Duodenal mucosa (tissue), 2 donors: ENCODE measurements around the gene PKD1.

ENCODE experiments used
- H3K27ac ChIP-seq: one replicate; pipeline ENCODE4 v1.7.0; 2013; ENCODE audit warnings: low read depth, low read length
- H3K27me3 ChIP-seq, 2 donors: one replicate each; pipeline ENCODE4 v1.7.0; 2013; ENCODE audit warnings: low read length in 2 of 2, control low read depth in 1 of 2; ENCODE audit not compliant: insufficient read depth in 2 of 2, control insufficient read depth in 1 of 2
- H3K36me3 ChIP-seq, 2 donors: one replicate each; pipeline ENCODE4 v1.7.0; 2013; ENCODE audit warnings: low read length in 2 of 2, control low read depth in 1 of 2; ENCODE audit not compliant: insufficient read depth in 2 of 2, control insufficient read depth in 1 of 2
- H3K4me1 ChIP-seq, 2 donors: one replicate each; pipeline ENCODE4 v1.7.0; 2013; ENCODE audit warnings: low read length in 2 of 2, control low read depth in 1 of 2; ENCODE audit not compliant: insufficient read depth in 2 of 2, control insufficient read depth in 1 of 2
- H3K4me3 ChIP-seq, 2 donors: one replicate each; pipeline ENCODE4 v1.7.0; 2013; ENCODE audit warnings: low read length in 2 of 2, low read depth in 1 of 2
- H3K9ac ChIP-seq, 2 donors: one replicate each; pipeline ENCODE4 v1.7.0; 2013; ENCODE audit warnings: low read length in 2 of 2, low read depth in 1 of 2
- H3K9me3 ChIP-seq, 2 donors: one replicate each; pipeline ENCODE4 v1.7.0; 2013; ENCODE audit warnings: low read length in 2 of 2, control low read depth in 1 of 2; ENCODE audit not compliant: control insufficient read depth in 1 of 2

PKD1 gene

GRCh38 chr16:2171601-2172178 is 36.0 kb upstream of the PKD1 start:
- no peak overlapping the region for H3K9ac ChIP-seq
- no peak overlapping the region for H3K27ac ChIP-seq
- no peaks in the 10 kb centered on the region for H3K27me3 ChIP-seq
- peaks cover 27 to 64% of the 10 kb centered on the region in 2 donors for H3K36me3 ChIP-seq
- no peak overlapping the region for H3K4me3 ChIP-seq
- peaks cover 22 to 26% of the 10 kb centered on the region in 2 donors for H3K4me1 ChIP-seq
- H3K9me3 ChIP-seq, result no peaks in the 10 kb centered on the region

GRCh38 chr16:2170587-2171435 is 35.1 kb upstream of the PKD1 start:
- Histone ChIP-seq H3K4me3 (no peak overlapping the region), H3K9me3 (no peaks in the 10 kb centered on the region), H3K27me3 (no peaks in the 10 kb centered on the region), H3K9ac (no peak overlapping the region), H3K4me1 (peaks cover 31 to 34% of the 10 kb centered on the region in 2 donors), H3K27ac (no peak overlapping the region), H3K36me3 (peaks cover 26 to 65% of the 10 kb centered on the region in 2 donors)

- no peaks in the 10 kb centered on the region for H3K27me3 ChIP-seq
- no peak overlapping the region for H3K9ac ChIP-seq
- H3K36me3 ChIP-seq, result peaks cover 19 to 62% of the 10 kb centered on the region in 2 donors
- H3K4me1 ChIP-seq, result peaks cover 35 to 38% of the 10 kb centered on the region in 2 donors
- no peaks in the 10 kb centered on the region for H3K9me3 ChIP-seq
- H3K27ac ChIP-seq, result no peak overlapping the region
- no peak overlapping the region for H3K4me3 ChIP-seq
These were observed 34.4 kb upstream of the PKD1 start for GRCh38 chr16:2170080-2170479.

GRCh38 chr16:2167068-2167638 is 31.5 kb upstream of the PKD1 start:
- H3K9ac ChIP-seq, result peak overlapping the region in 1 of 2 donors; percentile 51
- H3K4me1 ChIP-seq, result peaks cover 53 to 55% of the 10 kb centered on the region in 2 donors
- no peak overlapping the region for H3K27ac ChIP-seq
- H3K27me3 ChIP-seq, result no peaks in the 10 kb centered on the region
- H3K9me3 ChIP-seq, result no peaks in the 10 kb centered on the region
- peak overlapping the region in 1 of 2 donors; percentile 10 for H3K4me3 ChIP-seq
- H3K36me3 ChIP-seq, result peaks cover 7 to 40% of the 10 kb centered on the region in 2 donors

GRCh38 chr16:2166263-2167067 is 30.8 kb upstream of the PKD1 start:
- no peak overlapping the region for H3K27ac ChIP-seq
- no peaks in the 10 kb centered on the region for H3K9me3 ChIP-seq
- H3K36me3 ChIP-seq, result peaks cover 7 to 34% of the 10 kb centered on the region in 2 donors
- peaks cover 53 to 55% of the 10 kb centered on the region in 2 donors for H3K4me1 ChIP-seq
- peak overlapping the region in 1 of 2 donors; percentile 38 for H3K9ac ChIP-seq
- peak overlapping the region in 1 of 2 donors; percentile 10 for H3K4me3 ChIP-seq
- H3K27me3 ChIP-seq, result no peaks in the 10 kb centered on the region

- Histone ChIP-seq H3K36me3 (peaks cover 7 to 29% of the 10 kb centered on the region in 2 donors), H3K9me3 (no peaks in the 10 kb centered on the region)
These were observed 30.2 kb upstream of the PKD1 start for GRCh38 chr16:2165861-2166260.

GRCh38 chr16:2163211-2163881 is 27.6 kb upstream of the PKD1 start:
- peak overlapping the region; percentile 87 for H3K27ac ChIP-seq
- H3K9ac ChIP-seq, result peak overlapping the region in 1 of 2 donors; percentile 35

More at GRCh38 chr16:2165861-2166260, 30.2 kb upstream of the PKD1 start:
- no peaks in the 10 kb centered on the region for H3K27me3 ChIP-seq
- H3K4me1 ChIP-seq, result peaks cover 55% of the 10 kb centered on the region in 2 donors
- H3K4me3 ChIP-seq, result no peak overlapping the region
- H3K27ac ChIP-seq, result no peak overlapping the region
- no peak overlapping the region for H3K9ac ChIP-seq

GRCh38 chr16:2162676-2163118 is 27.0 kb upstream of the PKD1 start:
- Histone ChIP-seq H3K27ac (peak overlapping the region; percentile 44), H3K27me3 (no peaks in the 10 kb centered on the region), H3K9ac (peak overlapping the region in 1 of 2 donors; percentile 33), H3K4me3 (no peak overlapping the region), H3K36me3 (peaks cover under 1 to 18% of the 10 kb centered on the region in 2 donors), H3K9me3 (no peaks in the 10 kb centered on the region), H3K4me1 (peaks cover 78 to 80% of the 10 kb centered on the region in 2 donors)

More at GRCh38 chr16:2163211-2163881, 27.6 kb upstream of the PKD1 start:
- Histone ChIP-seq H3K4me1 (peaks cover 75 to 77% of the 10 kb centered on the region in 2 donors), H3K9me3 (no peaks in the 10 kb centered on the region), H3K4me3 (peak overlapping the region in 1 of 2 donors; percentile 22), H3K36me3 (peaks cover 7 to 24% of the 10 kb centered on the region in 2 donors), H3K27me3 (no peaks in the 10 kb centered on the region)

- Histone ChIP-seq H3K27me3 (no peaks in the 10 kb centered on the region), H3K27ac (no peak overlapping the region), H3K4me3 (no peak overlapping the region), H3K36me3 (peaks cover 0 to 14% of the 10 kb centered on the region in 2 donors), H3K9me3 (no peaks in the 10 kb centered on the region), H3K9ac (peak overlapping the region in 1 of 2 donors; percentile 32), H3K4me1 (peaks cover 78 to 81% of the 10 kb centered on the region in 2 donors)
These were observed 26.2 kb upstream of the PKD1 start for GRCh38 chr16:2161911-2162310.
